Skeletal muscle cell (primary cell): Measurements from ENCODE around the gene SLC39A7.

ENCODE experiments used
- DNase-seq: peaks from one replicate; pipeline ENCODE4 v3.0.0-alpha.2; 2010; ENCODE audit warnings: low read depth
- H3K4me3 ChIP-seq: 2 replicates; pipeline ENCODE4 v1.5.1; 2011; ENCODE audit warnings: low read depth, mild to moderate bottlenecking, control low read depth, low read length, moderate library complexity

The SLC39A7 gene

GRCh38 chr6:33202799-33203198, 2.1 kb downstream of the SLC39A7 start:
- DNase-seq = no peak
- H3K4me3 ChIP-seq = no peak overlapping the region

- no peak overlapping the region for H3K4me3 ChIP-seq
- DNase-seq = no peak
Measured at GRCh38 chr6:33203443-33204164, 2.9 kb downstream of the SLC39A7 start.

- no peak for DNase-seq
- H3K4me3 ChIP-seq = no peak overlapping the region
Measured at GRCh38 chr6:33204165-33204414, 3.4 kb downstream of the SLC39A7 start.

DNA sequence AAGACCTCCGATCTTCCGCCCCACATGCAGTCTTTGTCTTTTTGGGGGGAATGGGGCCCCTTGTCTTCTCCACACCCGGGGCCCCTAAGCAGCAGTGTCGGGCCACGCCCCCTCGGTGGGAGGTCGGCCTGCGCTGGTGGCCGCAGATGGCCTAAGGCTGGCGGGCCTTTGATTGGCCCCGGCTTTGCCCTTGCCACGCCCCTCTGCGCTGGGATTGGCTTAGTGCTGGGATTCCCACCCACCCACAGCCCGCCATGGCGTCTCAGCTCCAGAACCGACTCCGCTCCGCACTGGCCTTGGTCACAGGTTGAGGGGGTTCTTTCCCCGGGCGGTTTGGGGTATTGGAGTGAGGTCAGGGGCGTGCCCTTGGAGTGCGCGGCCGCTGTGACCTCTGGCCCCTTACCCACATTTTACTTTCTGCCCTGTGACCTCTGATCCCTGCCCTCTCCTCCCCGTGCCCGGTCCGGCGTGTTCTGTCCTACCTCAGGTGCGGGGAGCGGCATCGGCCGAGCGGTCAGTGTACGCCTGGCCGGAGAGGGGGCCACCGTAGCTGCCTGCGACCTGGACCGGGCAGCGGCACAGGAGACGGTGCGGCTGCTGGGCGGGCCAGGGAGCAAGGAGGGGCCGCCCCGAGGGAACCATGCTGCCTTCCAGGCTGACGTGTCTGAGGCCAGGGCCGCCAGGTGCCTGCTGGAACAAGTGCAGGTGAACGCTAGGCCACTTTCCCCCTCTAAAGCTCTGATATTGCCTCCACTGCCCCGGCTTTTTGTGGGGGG, 3.9 kb downstream of the SLC39A7 start, which contains the start of gene HSD17B8:
HSD17B8 (plus strand) TSS at position 241 of the 776 bp plus-strand sequence; CDS start at position 255, 14 bp downstream.
- peak within 1 kb of the TSS; percentile 75 for H3K4me3 ChIP-seq
- peak; percentile 70 for DNase-seq

GRCh38 chr6:33205191-33206026, 4.7 kb downstream of the SLC39A7 start:
- DNase-seq = no peak
- H3K4me3 ChIP-seq = peak overlapping the region; percentile 75

GRCh38 chr6:33206027-33206863, 5.6 kb downstream of the SLC39A7 start:
- DNase-seq = no peak
- no peak overlapping the region for H3K4me3 ChIP-seq

GRCh38 chr6:33206864-33207551, 6.3 kb downstream of the SLC39A7 start:
- DNase-seq = no peak
- peak overlapping the region; percentile 95 for H3K4me3 ChIP-seq

DNA sequence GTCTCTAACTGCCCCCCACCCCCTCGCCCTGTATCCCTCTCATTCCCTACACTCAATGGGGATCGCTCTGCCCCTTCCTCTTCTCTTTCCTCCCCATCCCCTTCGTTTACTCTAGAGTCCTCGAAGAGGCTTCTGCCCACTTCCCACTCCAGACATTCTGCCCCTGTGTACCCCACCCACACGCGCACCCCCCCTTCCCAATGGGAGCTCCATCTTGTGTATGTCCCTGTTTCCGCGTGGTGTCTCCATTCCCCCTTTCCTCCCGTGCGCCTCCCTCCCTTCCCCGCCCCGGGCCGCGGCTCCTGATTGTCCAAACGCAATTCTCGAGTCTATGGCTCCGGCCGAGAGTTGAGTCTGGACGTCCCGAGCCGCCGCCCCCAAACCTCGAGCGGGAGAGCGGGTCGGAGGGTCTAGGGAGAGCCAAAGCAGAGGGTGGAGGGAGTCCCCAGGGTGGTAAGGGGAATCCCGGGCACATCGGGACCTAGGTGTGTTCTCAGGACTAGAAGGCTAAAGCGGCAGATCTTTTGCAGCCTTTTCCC, 7.0 kb downstream of the SLC39A7 start:
- H3K4me3 ChIP-seq = peak overlapping the region; percentile 95
- no peak for DNase-seq

DNA sequence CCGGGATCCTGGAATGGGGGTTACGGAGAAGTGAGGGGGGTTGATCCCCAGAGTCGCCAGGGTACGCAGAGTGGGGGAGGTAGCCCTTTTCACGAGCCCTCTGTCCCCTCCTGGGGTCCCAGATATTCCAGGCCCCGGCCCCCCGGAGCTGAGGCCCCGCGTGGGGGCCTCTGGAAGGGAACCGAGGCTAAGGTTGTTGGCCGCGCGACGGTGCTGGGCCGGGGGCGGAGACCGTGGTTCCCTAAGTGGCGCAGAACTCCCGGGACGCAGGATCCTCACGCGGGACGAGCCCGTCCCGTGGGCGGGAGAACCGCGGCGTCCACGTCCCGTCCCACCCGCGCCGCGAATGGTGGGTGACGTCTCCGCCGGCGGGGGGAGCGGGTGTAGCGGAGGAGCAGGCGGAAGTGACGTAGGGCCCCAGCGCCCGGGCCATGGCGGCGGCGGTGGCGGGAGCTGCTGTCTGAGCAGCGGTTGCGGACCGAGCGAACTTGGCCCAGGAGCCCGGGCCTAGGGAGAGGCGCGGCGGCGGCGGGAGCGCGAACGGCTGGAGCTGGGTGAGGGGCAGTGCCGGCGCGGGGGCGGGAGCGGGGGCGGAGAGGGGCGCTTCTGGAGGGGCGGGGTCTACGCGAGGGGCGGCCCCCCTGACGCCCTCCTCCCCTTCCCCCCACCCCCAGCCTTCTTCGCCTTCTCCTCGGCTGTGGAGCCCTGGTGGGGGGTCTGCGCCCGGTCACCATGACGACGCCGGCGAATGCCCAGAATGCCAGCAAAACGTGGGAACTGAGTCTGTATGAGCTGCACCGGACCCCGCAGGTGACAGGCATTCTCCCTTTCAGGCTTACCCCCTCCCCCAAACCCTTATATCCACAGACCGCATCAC, 7.7 kb downstream of the SLC39A7 start, which contains the start of gene RING1:
RING1 (plus strand) TSS at position 410 of the 877 bp plus-strand sequence; CDS start at position 733, 323 bp downstream.
- H3K4me3 ChIP-seq = peak within 1 kb of the TSS; percentile 95
- no peak for DNase-seq

DNA sequence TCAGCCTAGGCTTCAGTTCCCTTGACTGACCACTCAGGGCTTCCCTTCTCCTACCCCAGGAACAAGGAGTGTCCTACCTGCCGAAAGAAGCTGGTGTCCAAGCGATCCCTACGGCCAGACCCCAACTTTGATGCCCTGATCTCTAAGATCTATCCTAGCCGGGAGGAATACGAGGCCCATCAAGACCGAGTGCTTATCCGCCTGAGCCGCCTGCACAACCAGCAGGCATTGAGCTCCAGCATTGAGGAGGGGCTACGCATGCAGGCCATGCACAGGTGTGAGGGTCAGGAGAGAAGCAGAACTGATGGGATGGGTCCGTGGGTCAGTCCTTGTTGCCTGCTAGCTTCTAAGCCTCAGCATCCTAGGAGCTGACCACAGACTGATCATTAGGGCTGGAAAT, 9.2 kb downstream of the SLC39A7 start:
- no peak for DNase-seq
- H3K4me3 ChIP-seq = no peak overlapping the region

- DNase-seq = no peak
- no peak overlapping the region for H3K4me3 ChIP-seq
Measured at GRCh38 chr6:33211136-33211535, 10.5 kb downstream of the SLC39A7 start.

- no peak for DNase-seq
- no peak overlapping the region for H3K4me3 ChIP-seq
Measured at GRCh38 chr6:33211666-33212422, 11.2 kb downstream of the SLC39A7 start.

- peak overlapping the region; percentile 58 for H3K4me3 ChIP-seq
- no peak for DNase-seq
Measured at GRCh38 chr6:33212857-33213165, 12.1 kb downstream of the SLC39A7 start.

DNA sequence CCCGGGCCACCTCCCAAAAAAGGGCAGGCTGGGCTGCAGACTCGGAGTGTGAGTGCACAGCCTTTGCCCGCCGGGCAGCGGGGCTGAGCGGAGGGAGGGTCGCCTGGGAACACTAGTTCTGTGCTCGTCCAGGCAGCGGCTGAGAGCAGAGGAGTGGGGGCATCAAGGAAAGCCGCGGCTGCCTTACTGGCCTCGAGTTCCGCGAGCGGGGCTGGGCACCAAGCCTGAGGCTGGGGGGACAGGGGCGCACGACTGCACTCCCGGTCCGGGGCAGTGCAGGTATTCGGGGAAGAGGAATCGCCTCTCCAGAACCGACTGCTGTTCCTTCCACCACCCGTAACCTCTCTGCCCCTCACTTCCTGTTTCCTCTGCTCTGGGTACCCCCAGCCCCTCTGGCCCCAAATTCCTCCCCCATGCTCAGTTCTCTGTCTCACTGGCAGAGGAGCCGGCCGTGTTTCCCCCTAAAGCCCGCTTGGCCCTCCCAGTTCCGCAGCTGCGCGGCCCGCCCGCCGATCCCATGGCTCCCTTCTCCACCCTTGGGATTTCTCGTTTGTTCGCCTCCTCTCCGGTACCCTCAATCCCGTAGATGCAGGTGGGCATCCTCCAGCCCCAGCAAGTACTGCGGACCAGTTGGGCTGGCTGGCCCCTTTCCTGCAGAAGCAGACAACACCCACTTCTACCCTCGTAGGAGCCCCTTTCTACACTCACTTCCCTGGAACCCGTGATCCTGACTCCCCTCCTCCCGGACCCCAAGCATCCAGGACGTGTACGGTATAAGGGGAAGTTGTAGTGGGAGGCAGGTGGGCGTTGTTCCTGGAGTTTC, 12.7 kb downstream of the SLC39A7 start:
- peak overlapping the region; percentile 58 for H3K4me3 ChIP-seq

GRCh38 chr6:33213989-33214335, 13.3 kb downstream of the SLC39A7 start:
- no peak for DNase-seq
- peak overlapping the region; percentile 58 for H3K4me3 ChIP-seq

More for the DNA sequence above, 12.7 kb downstream of the SLC39A7 start:
- no peak for DNase-seq
